OCI-LY1 (cell line): ENCODE data around the gene NDRG2.

Experiments used
- H2AFZ ChIP-seq: fragments of 200-600 bp; sonication (generic), shearing (Covaris generic); 2 replicates; pipeline ENCODE4 v1.6.0; 2014; ENCODE audit warnings: antibody characterized with exemption, mild to moderate bottlenecking, low read length
- H3F3A ChIP-seq: fragments of 200-600 bp; sonication (generic), shearing (Covaris generic); 2 replicates; pipeline ENCODE4 v1.6.0; 2014; ENCODE audit warnings: mild to moderate bottlenecking, antibody characterized with exemption, low read length, moderate library complexity; ENCODE audit not compliant: insufficient read depth
- H3K27ac ChIP-seq: fragments of 200-600 bp; sonication (generic); 2 replicates; pipeline ENCODE4 v1.5.1; 2014; ENCODE audit warnings: low read length, mixed run types, mild to moderate bottlenecking, low read depth; ENCODE audit not compliant: poor library complexity, severe bottlenecking
- H3K27me3 ChIP-seq: fragments of 200-600 bp; sonication (generic); 2 replicates; pipeline ENCODE4 v1.6.0; 2014; ENCODE audit warnings: antibody characterized with exemption, mild to moderate bottlenecking, low read length, moderate library complexity; ENCODE audit not compliant: insufficient read depth
- H3K36me3 ChIP-seq: fragments of 200-600 bp; sonication (generic); 2 replicates; pipeline ENCODE4 v1.6.1; 2014; ENCODE audit warnings: mild to moderate bottlenecking, antibody characterized with exemption, low read length, moderate library complexity, mixed read lengths; ENCODE audit not compliant: insufficient read depth
- H3K4me1 ChIP-seq: fragments of 200-600 bp; sonication (generic); 2 replicates; pipeline ENCODE4 v1.5.1; 2014; ENCODE audit warnings: mild to moderate bottlenecking, low read length, moderate library complexity; ENCODE audit not compliant: insufficient read depth, severe bottlenecking
- H3K4me2 ChIP-seq: fragments of 200-600 bp; sonication (generic), shearing (Covaris generic); 2 replicates; pipeline ENCODE4 v1.6.1; 2014; ENCODE audit warnings: low read length
- H3K4me3 ChIP-seq: fragments of 200-600 bp; sonication (generic); 2 replicates; pipeline ENCODE4 v1.5.1; 2014; ENCODE audit warnings: low read length, low read depth, mild to moderate bottlenecking, mixed read lengths; ENCODE audit not compliant: poor library complexity, severe bottlenecking
- H3K79me2 ChIP-seq: fragments of 200-600 bp; shearing (Covaris generic); 2 replicates; pipeline ENCODE4 v1.6.1; 2016; ENCODE audit warnings: mixed run types, low read length, mixed read lengths; ENCODE audit not compliant: insufficient read depth
- H3K9ac ChIP-seq: fragments of 200-600 bp; sonication (generic), shearing (Covaris generic); 2 replicates; pipeline ENCODE4 v1.6.1; 2014; ENCODE audit warnings: mild to moderate bottlenecking, low read length, mixed read lengths
- H3K9me2 ChIP-seq: fragments of 200-600 bp; sonication (generic), shearing (Covaris generic); 2 replicates; pipeline ENCODE4 v1.6.1; 2014; ENCODE audit warnings: low read depth, mild to moderate bottlenecking, low read length, mixed read lengths
- H3K9me3 ChIP-seq: fragments of 200-600 bp; shearing (Covaris generic); 2 replicates; pipeline ENCODE4 v1.6.1; 2014; ENCODE audit warnings: low read length, mixed read lengths
- H4K20me1 ChIP-seq: fragments of 200-600 bp; sonication (generic), shearing (Covaris generic); 2 replicates; pipeline ENCODE4 v1.6.0; 2016; ENCODE audit warnings: mild to moderate bottlenecking, low read length; ENCODE audit not compliant: insufficient read depth
- CTCF ChIP-seq: fragments of 200-600 bp; sonication (generic), shearing (Covaris generic); IDR thresholded peaks from 2 replicates; pipeline ENCODE4 v1.5.1; 2017; ENCODE audit warnings: mild to moderate bottlenecking, antibody characterized with exemption, low read length, moderate library complexity, mixed read lengths
- EZH2 ChIP-seq: fragments of 200-600 bp; sonication (generic), shearing (Covaris generic); IDR thresholded peaks from 2 replicates; pipeline ENCODE4 v1.8.0; 2017; ENCODE audit warnings: borderline replicate concordance, mixed run types, mild to moderate bottlenecking, antibody characterized with exemption, low read length, moderate library complexity, mixed read lengths

NDRG2 gene

DNA sequence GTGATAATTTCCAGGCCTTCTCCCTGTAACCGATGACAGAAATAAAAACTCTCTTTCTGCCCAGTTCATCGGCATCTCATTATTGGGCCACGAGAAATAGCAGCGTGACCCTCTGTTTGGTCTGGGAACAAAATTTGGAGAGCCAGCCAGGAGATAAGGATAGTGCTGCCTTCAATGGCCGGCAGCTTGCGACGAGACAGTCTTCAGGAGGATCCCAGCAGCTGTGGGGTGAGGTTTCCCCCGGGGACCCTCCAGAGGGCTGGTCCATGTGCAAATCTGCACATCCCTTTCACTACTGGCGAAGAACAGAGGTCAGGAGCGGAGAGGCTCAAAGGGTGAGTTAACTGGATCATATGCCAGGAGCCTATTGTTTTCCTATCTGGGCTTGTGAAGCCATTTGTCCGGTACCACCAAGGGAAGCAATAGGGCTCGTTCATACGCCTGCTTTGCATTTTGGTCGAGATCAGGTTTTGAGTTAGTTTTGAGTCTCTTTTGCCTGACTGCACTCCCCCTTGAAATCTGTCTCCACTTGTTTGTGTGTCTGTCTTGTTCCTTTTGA, 21.0 kb downstream of the NDRG2 start:
- Histone ChIP-seq H3K9ac (no peak overlapping the region), H3K9me3 (no peaks in the 10 kb centered on the region), H3K9me2 (no peaks in the 10 kb centered on the region), H3K27me3 (no peaks in the 10 kb centered on the region), H3K4me2 (no peak overlapping the region), H2AFZ (no peak overlapping the region), H3K27ac (no peak overlapping the region), H3K36me3 (no peaks in the 10 kb centered on the region), H4K20me1 (no peaks in the 10 kb centered on the region), H3K79me2 (no peaks in the 10 kb centered on the region), H3K4me1 (no peaks in the 10 kb centered on the region), H3K4me3 (no peak overlapping the region), H3F3A (no peaks in the 10 kb centered on the region)
- TF ChIP-seq CTCF (no peak), EZH2 (no peak)

- H4K20me1 ChIP-seq: no peaks in the 10 kb centered on the region
- H3K36me3 ChIP-seq: peaks cover 16% of the 10 kb centered on the region
- no peak overlapping the region for H3K27ac ChIP-seq
- H3K4me2 ChIP-seq: no peak overlapping the region
- H3K4me3 ChIP-seq: no peak overlapping the region
- H3K27me3 ChIP-seq: no peaks in the 10 kb centered on the region
- no peaks in the 10 kb centered on the region for H3K9me3 ChIP-seq
- H2AFZ ChIP-seq: no peak overlapping the region
- H3F3A ChIP-seq: no peaks in the 10 kb centered on the region
- no peak overlapping the region for H3K9ac ChIP-seq
- no peaks in the 10 kb centered on the region for H3K79me2 ChIP-seq
- TF ChIP-seq EZH2 (no peak), CTCF (no peak)
- H3K4me1 ChIP-seq: no peaks in the 10 kb centered on the region
- no peaks in the 10 kb centered on the region for H3K9me2 ChIP-seq
Measured at GRCh38 chr14:21001218-21001617, 23.6 kb downstream of the NDRG2 start.

DNA sequence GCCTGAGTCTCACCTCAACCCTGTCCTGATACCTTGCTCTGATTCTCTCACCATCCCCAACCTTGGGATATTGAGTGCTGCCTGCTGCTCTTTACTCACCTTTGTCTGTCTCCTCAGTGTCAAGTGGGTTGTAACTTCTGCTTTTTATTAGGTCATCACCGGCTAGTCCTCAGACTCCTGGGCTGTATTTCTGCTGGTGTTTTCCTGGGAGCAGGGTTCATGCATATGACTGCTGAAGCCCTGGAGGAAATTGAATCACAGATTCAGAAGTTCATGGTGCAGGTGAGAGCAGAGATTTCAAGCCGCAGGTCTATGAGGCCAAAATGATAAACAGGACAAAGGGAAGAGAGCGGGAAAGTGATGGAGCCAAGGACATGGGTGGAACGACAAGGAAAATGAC, 25.3 kb downstream of the NDRG2 start:
- Histone ChIP-seq H4K20me1 (no peaks in the 10 kb centered on the region), H3K4me2 (no peak overlapping the region)

More for the DNA sequence above, 25.3 kb downstream of the NDRG2 start:
- no peak overlapping the region for H2AFZ ChIP-seq
- no peak overlapping the region for H3K9ac ChIP-seq
- H3K9me2 ChIP-seq: no peaks in the 10 kb centered on the region
- TF ChIP-seq EZH2 (no peak), CTCF (no peak)
- H3K4me1 ChIP-seq: no peaks in the 10 kb centered on the region
- no peak overlapping the region for H3K4me3 ChIP-seq
- no peaks in the 10 kb centered on the region for H3F3A ChIP-seq
- no peaks in the 10 kb centered on the region for H3K9me3 ChIP-seq
- no peak overlapping the region for H3K27ac ChIP-seq
- H3K27me3 ChIP-seq: no peaks in the 10 kb centered on the region
- H3K36me3 ChIP-seq: peaks cover 32% of the 10 kb centered on the region
- no peaks in the 10 kb centered on the region for H3K79me2 ChIP-seq
